ENCODE results near the gene FGD5.

FGD5 gene

GRCh38 chr3:14867936-14868570 is 49.3 kb downstream of the FGD5 start:
- Histone ChIP-seq H3K9ac (ENCODE audit: low read length) (no peak overlapping the region), H3K4me1 (ENCODE audit: low read length) (no peaks in the 10 kb centered on the region), H2AFZ (ENCODE audit: low read length) (no peak overlapping the region), H3K4me2 (ENCODE audit: low read depth, low read length) (no peak overlapping the region), H3K27me3 (replicated peaks; ENCODE audit: insufficient read depth, low read length) (no peaks in the 10 kb centered on the region), H4K20me1 (ENCODE audit: insufficient read depth, low read length) (no peaks in the 10 kb centered on the region), H3K79me2 (ENCODE audit: low read length) (no peaks in the 10 kb centered on the region), H3K9me2 (replicated peaks; ENCODE audit: insufficient read depth, low read length) (no peaks in the 10 kb centered on the region), H3F3A (ENCODE audit: insufficient read depth, low read length) (no peaks in the 10 kb centered on the region), H3K27ac (ENCODE audit: low read length) (no peak overlapping the region), H3K4me3 (ENCODE audit: low read length) (no peak overlapping the region), H3K9me3 (replicated peaks; ENCODE audit: insufficient read depth, low read length) (no peaks in the 10 kb centered on the region), H3K36me3 (replicated peaks; ENCODE audit: insufficient read depth, low read length) (no peaks in the 10 kb centered on the region)
- no peak for DNase-seq
- no peak for TF ChIP-seq EZH2phosphoT487 (IDR thresholded peaks at IDR 0.05; ENCODE audit: low read length)
- TF ChIP-seq CTCF (IDR thresholded peaks at IDR 0.05; ENCODE audit: low read length): no peak
- no peak for TF ChIP-seq EZH2 (optimal IDR thresholded peaks at IDR 0.05; ENCODE audit: low read depth, low read length)

- Histone ChIP-seq H2AFZ (ENCODE audit: low read length) (no peak overlapping the region), H3F3A (ENCODE audit: insufficient read depth, low read length) (no peaks in the 10 kb centered on the region), H3K4me3 (ENCODE audit: low read length) (no peak overlapping the region), H3K4me2 (ENCODE audit: low read depth, low read length) (no peak overlapping the region), H3K9me3 (replicated peaks; ENCODE audit: insufficient read depth, low read length) (no peaks in the 10 kb centered on the region), H3K27me3 (replicated peaks; ENCODE audit: insufficient read depth, low read length) (no peaks in the 10 kb centered on the region), H3K9ac (ENCODE audit: low read length) (no peak overlapping the region), H4K20me1 (ENCODE audit: insufficient read depth, low read length) (no peaks in the 10 kb centered on the region), H3K79me2 (ENCODE audit: low read length) (no peaks in the 10 kb centered on the region), H3K27ac (ENCODE audit: low read length) (no peak overlapping the region), H3K4me1 (ENCODE audit: low read length) (no peaks in the 10 kb centered on the region), H3K9me2 (replicated peaks; ENCODE audit: insufficient read depth, low read length) (no peaks in the 10 kb centered on the region), H3K36me3 (replicated peaks; ENCODE audit: insufficient read depth, low read length) (no peaks in the 10 kb centered on the region)
- TF ChIP-seq EZH2phosphoT487 (IDR thresholded peaks at IDR 0.05; ENCODE audit: low read length): no peak
- no peak for TF ChIP-seq CTCF (IDR thresholded peaks at IDR 0.05; ENCODE audit: low read length)
- no peak for TF ChIP-seq EZH2 (optimal IDR thresholded peaks at IDR 0.05; ENCODE audit: low read depth, low read length)
- no peak for DNase-seq
These were observed 51.4 kb downstream of the FGD5 start for GRCh38 chr3:14869917-14870782.

GRCh38 chr3:14870783-14871060 is 52.0 kb downstream of the FGD5 start:
- no peaks in the 10 kb centered on the region for H3K27me3 ChIP-seq (replicated peaks; ENCODE audit: insufficient read depth, low read length)

More at GRCh38 chr3:14870783-14871060, 52.0 kb downstream of the FGD5 start:
- H3K4me2 ChIP-seq (ENCODE audit: low read depth, low read length): no peak overlapping the region
- H3K79me2 ChIP-seq (ENCODE audit: low read length): no peaks in the 10 kb centered on the region
- no peak overlapping the region for H3K9ac ChIP-seq (ENCODE audit: low read length)
- H3K36me3 ChIP-seq (replicated peaks; ENCODE audit: insufficient read depth, low read length): no peaks in the 10 kb centered on the region
- no peak for TF ChIP-seq CTCF (IDR thresholded peaks at IDR 0.05; ENCODE audit: low read length)
- TF ChIP-seq EZH2 (optimal IDR thresholded peaks at IDR 0.05; ENCODE audit: low read depth, low read length): no peak
- TF ChIP-seq EZH2phosphoT487 (IDR thresholded peaks at IDR 0.05; ENCODE audit: low read length): no peak
- no peak overlapping the region for H3K27ac ChIP-seq (ENCODE audit: low read length)
- H2AFZ ChIP-seq (ENCODE audit: low read length): no peak overlapping the region
- no peaks in the 10 kb centered on the region for H3F3A ChIP-seq (ENCODE audit: insufficient read depth, low read length)
- H3K4me3 ChIP-seq (ENCODE audit: low read length): no peak overlapping the region
- H3K4me1 ChIP-seq (ENCODE audit: low read length): no peaks in the 10 kb centered on the region
- H4K20me1 ChIP-seq (ENCODE audit: insufficient read depth, low read length): no peaks in the 10 kb centered on the region
- H3K9me3 ChIP-seq (replicated peaks; ENCODE audit: insufficient read depth, low read length): no peaks in the 10 kb centered on the region
- DNase-seq: no peak
- no peaks in the 10 kb centered on the region for H3K9me2 ChIP-seq (replicated peaks; ENCODE audit: insufficient read depth, low read length)
